Stimulated activated CD4-positive, alpha-beta T cell treated with anti-CD3 and anti-CD28 coated beads, Interleukin-1b, Interleukin-23, amount 100 ng/mL, for 1 hour (primary cell): ENCODE measurements around the gene SPATA6.
"Not testable (repeated sequence)": the region's sequence is repeated elsewhere in the genome, so short reads cannot be mapped to it uniquely, and the experiment has no call there.

ENCODE experiments used
- DNase-seq, 2 donors: peaks; one replicate each; pipeline ENCODE4 v3.0.0-alpha.2; 2020; ENCODE audit warnings: low read depth in 2 of 2

The SPATA6 gene

GRCh38 chr1:48462716-48463302 is 9.2 kb downstream of the SPATA6 start:
- DNase-seq, result no peak

GRCh38 chr1:48450505-48450904 is 21.5 kb downstream of the SPATA6 start:
- DNase-seq, result no peak

- DNase-seq, result no peak
Observed at GRCh38 chr1:48448932-48449331, 23.1 kb downstream of the SPATA6 start.

- not testable (repeated sequence) for DNase-seq
Observed at GRCh38 chr1:48444186-48444585, 27.8 kb downstream of the SPATA6 start.

GRCh38 chr1:48442864-48443619 is 29.0 kb downstream of the SPATA6 start:
- DNase-seq, result no peak

GRCh38 chr1:48440786-48441185 is 31.2 kb downstream of the SPATA6 start:
- not testable (repeated sequence) for DNase-seq

- no peak for DNase-seq
Observed at GRCh38 chr1:48439380-48439779, 32.6 kb downstream of the SPATA6 start.

GRCh38 chr1:48437379-48437778 is 34.6 kb downstream of the SPATA6 start:
- not testable (repeated sequence) for DNase-seq

- not testable (repeated sequence) for DNase-seq
Observed at GRCh38 chr1:48435312-48436002, 36.5 kb downstream of the SPATA6 start.

GRCh38 chr1:48430832-48431231 is 41.2 kb downstream of the SPATA6 start:
- DNase-seq, result no peak

GRCh38 chr1:48422009-48422408 is 50.0 kb downstream of the SPATA6 start:
- no peak for DNase-seq

- no peak for DNase-seq
Observed at GRCh38 chr1:48418742-48419141, 53.3 kb downstream of the SPATA6 start.

GRCh38 chr1:48415050-48415449 is 57.0 kb downstream of the SPATA6 start:
- no peak for DNase-seq

- no peak for DNase-seq
Observed at GRCh38 chr1:48414264-48414663, 57.7 kb downstream of the SPATA6 start.

GRCh38 chr1:48405940-48406339 is 66.1 kb downstream of the SPATA6 start:
- DNase-seq, result no peak

- DNase-seq, result no peak
Observed at GRCh38 chr1:48405400-48405799, 66.6 kb downstream of the SPATA6 start.

- DNase-seq, result no peak
Observed at GRCh38 chr1:48402599-48402998, 69.4 kb downstream of the SPATA6 start.

- no peak for DNase-seq
Observed at GRCh38 chr1:48396208-48396607, 75.8 kb downstream of the SPATA6 start.

GRCh38 chr1:48391926-48392325 is 80.1 kb downstream of the SPATA6 start:
- DNase-seq, result no peak

GRCh38 chr1:48387409-48387808 is 84.6 kb downstream of the SPATA6 start:
- DNase-seq, result no peak

GRCh38 chr1:48374785-48375184 is 97.2 kb downstream of the SPATA6 start:
- DNase-seq, result no peak

- no peak for DNase-seq
Observed at GRCh38 chr1:48371598-48371997, 100.4 kb downstream of the SPATA6 start.

GRCh38 chr1:48362901-48363300 is 109.1 kb downstream of the SPATA6 start:
- no peak for DNase-seq
